ENCODE results near the gene GCSH.

Gene GCSH

DNA sequence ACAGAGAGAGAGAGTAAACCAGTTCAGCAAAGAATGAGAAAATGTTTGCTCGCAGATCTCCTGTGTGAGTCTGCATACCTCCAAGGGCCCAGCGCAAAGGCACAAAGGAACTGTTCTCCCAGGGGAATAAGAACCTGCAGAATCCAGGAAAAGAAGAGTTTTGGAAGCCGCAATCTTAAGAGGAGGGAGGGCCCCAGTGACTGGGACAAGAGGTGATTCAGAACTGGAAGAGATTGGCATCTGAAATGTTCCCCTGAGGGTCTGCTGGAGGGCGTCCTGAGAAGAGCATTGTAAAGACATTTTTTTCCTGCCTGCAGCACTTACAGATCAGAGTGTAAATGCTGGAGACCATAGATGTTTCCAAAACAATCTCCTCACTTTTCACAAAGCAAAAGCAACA, 54.5 kb downstream of the GCSH start:
- Histone ChIP-seq H3K4me3 (ENCODE audit: low read depth, low read length) (no peak overlapping the region), H3K9ac (ENCODE audit: low read depth, low read length) (no peak overlapping the region), H3K27ac (ENCODE audit: low read depth, low read length) (no peak overlapping the region), H3K36me3 (ENCODE audit: control insufficient read depth, insufficient read depth, low read length) (peaks cover 85% of the 10 kb centered on the region), H3K9me3 (ENCODE audit: control insufficient read depth, insufficient read depth, low read length) (no peaks in the 10 kb centered on the region), H3K4me1 (ENCODE audit: control insufficient read depth, insufficient read depth, low read length) (0 out of 2 replicates have a peak, but pooled peaks cover 7% of the 10 kb centered on the region), H3K27me3 (ENCODE audit: control insufficient read depth, insufficient read depth, low read length) (no peaks in the 10 kb centered on the region)

DNA sequence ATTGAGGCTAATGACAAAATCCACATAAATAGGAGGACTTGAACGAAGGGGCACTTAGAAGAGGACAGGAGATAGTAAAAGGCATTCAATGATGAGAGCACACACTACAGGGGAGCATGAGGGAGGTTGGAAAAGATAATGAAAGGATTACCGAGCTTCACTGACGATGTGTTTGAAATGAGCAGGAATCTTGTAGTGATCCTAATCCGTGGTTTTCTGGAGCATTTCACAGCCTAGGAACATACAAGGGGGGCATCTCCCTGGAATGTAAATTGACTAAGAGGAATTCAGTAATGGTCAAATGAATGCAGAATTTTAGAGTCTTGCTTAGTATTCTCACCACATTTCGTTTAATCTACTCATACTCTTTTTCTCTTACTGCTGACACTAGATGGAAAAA, 55.4 kb downstream of the GCSH start:
- Histone ChIP-seq H3K27me3 (ENCODE audit: control insufficient read depth, insufficient read depth, low read length) (no peaks in the 10 kb centered on the region), H3K9me3 (ENCODE audit: control insufficient read depth, insufficient read depth, low read length) (no peaks in the 10 kb centered on the region), H3K27ac (ENCODE audit: low read depth, low read length) (no peak overlapping the region), H3K9ac (ENCODE audit: low read depth, low read length) (no peak overlapping the region), H3K36me3 (ENCODE audit: control insufficient read depth, insufficient read depth, low read length) (peaks cover 79% of the 10 kb centered on the region), H3K4me3 (ENCODE audit: low read depth, low read length) (no peak overlapping the region), H3K4me1 (ENCODE audit: control insufficient read depth, insufficient read depth, low read length) (0 out of 2 replicates have a peak, but pooled peaks cover 9% of the 10 kb centered on the region)

DNA sequence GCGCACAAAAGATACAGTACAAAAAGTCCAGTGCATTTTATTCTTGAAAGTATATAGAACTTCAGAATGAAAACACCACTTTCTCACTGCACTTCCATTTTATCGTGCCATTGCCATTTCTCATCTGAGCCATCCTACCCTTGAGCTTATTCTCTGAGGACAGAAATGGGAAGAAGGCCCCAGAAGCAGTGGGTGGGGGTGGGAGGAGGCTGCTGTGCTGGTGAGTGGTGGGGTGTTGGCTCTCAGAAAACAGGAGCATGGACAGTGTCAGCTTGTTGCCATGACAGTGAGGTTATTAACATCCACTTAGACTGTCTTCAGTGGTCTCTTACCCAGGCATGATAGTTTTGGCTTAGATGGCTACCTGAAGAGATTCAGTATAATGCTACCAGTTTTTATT, 56.1 kb downstream of the GCSH start:
- peaks cover 72% of the 10 kb centered on the region for H3K36me3 ChIP-seq (ENCODE audit: control insufficient read depth, insufficient read depth, low read length)
- H3K9ac ChIP-seq (ENCODE audit: low read depth, low read length): no peak overlapping the region
- no peaks in the 10 kb centered on the region for H3K9me3 ChIP-seq (ENCODE audit: control insufficient read depth, insufficient read depth, low read length)
- H3K27ac ChIP-seq (ENCODE audit: low read depth, low read length): no peak overlapping the region
- H3K27me3 ChIP-seq (ENCODE audit: control insufficient read depth, insufficient read depth, low read length): no peaks in the 10 kb centered on the region
- no peak overlapping the region for H3K4me3 ChIP-seq (ENCODE audit: low read depth, low read length)
- 0 out of 2 replicates have a peak, but pooled peaks cover 9% of the 10 kb centered on the region for H3K4me1 ChIP-seq (ENCODE audit: control insufficient read depth, insufficient read depth, low read length)

DNA sequence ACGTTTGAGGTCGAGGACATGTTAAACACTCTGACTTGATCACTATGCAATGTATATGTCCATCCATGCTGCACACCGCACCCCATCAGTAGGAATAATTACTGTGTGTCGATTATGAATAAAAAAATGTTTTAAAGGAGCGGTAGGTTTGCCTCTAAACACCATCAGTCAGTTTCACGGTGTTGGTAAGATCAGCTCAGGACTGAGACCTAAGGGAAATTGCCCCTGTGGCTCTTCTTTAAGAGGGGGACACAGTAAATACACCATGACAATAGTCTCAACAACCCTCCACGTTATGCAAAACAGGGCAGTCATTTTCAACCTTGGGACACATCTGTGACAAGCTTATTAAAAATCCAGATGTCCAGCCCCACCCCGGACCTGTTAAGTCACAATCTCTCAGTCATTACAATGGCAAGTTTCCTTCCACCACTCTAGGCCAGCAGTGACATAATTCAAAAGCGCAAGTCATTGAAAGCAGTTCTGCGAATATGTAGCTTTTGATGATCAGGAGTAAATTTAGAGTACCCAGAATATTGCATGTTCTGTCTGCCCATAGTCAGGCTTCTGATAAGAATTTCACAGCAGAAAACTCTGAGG, 59.3 kb downstream of the GCSH start:
- H3K36me3 ChIP-seq (ENCODE audit: control insufficient read depth, insufficient read depth, low read length): peaks cover 39% of the 10 kb centered on the region

DNA sequence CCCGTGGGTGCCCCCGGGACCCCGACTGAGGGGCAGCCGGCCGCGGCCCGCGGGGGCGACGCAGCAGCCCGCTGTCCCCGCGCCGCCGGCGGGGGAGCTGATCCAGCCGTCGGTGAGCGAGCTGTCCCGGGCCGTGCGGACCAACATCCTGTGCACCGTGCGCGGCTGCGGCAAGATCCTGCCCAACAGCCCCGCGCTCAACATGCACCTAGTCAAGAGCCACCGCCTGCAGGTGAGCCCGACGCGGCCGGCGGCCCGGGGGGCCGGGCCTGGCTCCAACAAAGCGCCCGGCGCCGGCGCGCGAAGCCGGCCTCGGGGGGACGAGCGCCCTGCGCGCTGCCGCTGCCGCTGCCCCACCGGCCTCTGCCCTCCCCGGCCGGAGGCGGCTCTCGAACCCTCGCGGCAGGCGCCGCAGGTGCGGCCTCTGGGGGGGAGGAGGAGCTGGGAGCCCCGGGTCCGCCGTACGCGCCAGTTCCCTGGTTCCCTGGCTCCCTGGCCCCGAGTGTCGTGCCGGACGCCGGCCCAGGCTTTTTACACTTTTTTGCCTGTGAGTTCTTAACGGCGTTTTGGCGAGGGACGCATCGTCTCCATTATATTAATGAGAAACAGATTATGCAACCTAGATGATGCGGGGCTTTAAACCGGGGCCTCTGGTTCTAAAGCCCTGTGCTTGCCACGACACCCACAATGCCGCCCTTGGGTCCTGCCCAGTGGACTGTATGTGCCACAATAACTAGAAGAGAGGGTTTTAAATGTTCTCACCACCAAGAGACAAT, 60.0 kb downstream of the GCSH start:
- no peaks in the 10 kb centered on the region for H3K27me3 ChIP-seq (ENCODE audit: control insufficient read depth, insufficient read depth, low read length)
- H3K27ac ChIP-seq (ENCODE audit: low read depth, low read length): peak overlapping the region; percentile 69
- H3K36me3 ChIP-seq (ENCODE audit: control insufficient read depth, insufficient read depth, low read length): peaks cover 32% of the 10 kb centered on the region
- H3K9ac ChIP-seq (ENCODE audit: low read depth, low read length): peak overlapping the region; percentile 90
- no peaks in the 10 kb centered on the region for H3K9me3 ChIP-seq (ENCODE audit: control insufficient read depth, insufficient read depth, low read length)
- 0 out of 2 replicates have a peak, but pooled peaks cover 9% of the 10 kb centered on the region for H3K4me1 ChIP-seq (ENCODE audit: control insufficient read depth, insufficient read depth, low read length)
- H3K4me3 ChIP-seq (ENCODE audit: low read depth, low read length): peak overlapping the region; percentile 93

More for the DNA sequence above, 59.3 kb downstream of the GCSH start:
- peak overlapping the region; percentile 90 for H3K9ac ChIP-seq (ENCODE audit: low read depth, low read length)
- 0 out of 2 replicates have a peak, but pooled peaks cover 9% of the 10 kb centered on the region for H3K4me1 ChIP-seq (ENCODE audit: control insufficient read depth, insufficient read depth, low read length)
- H3K27ac ChIP-seq (ENCODE audit: low read depth, low read length): no peak overlapping the region
- H3K4me3 ChIP-seq (ENCODE audit: low read depth, low read length): peak overlapping the region; percentile 93
- no peaks in the 10 kb centered on the region for H3K9me3 ChIP-seq (ENCODE audit: control insufficient read depth, insufficient read depth, low read length)
- no peaks in the 10 kb centered on the region for H3K27me3 ChIP-seq (ENCODE audit: control insufficient read depth, insufficient read depth, low read length)

DNA sequence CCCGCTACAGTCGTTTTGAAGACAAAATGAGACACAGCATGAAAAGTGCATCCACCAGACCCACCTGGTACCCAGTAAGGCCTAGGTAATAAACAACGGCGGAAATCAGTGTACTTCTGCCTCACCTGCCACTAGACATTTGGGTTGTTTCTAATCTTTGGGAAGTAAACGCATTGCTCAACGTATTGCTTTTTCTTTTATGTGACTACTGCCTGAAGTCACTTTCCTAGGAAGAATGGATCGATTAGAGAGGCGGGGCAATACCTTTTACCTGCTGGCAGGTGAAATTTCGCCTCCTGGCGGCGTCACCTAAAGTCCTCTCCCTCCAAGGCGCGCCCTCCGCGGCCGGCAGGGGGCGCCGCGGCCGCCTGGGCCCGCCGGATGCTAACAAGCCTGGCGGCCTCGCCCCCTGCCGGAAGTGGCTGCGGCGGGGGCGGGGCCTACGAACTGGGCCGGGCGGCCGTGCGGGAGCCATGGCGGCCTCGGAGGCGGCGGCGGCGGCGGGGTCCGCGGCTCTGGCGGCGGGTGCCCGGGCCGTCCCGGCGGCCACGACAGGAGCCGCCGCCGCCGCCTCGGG, 60.7 kb downstream of the GCSH start, which contains the start of gene ATMIN:
Gene ATMIN, plus strand, starts transcription at position 445 of the 577 bp plus-strand sequence. Its CDS starts 29 bp downstream, at position 474.
- Histone ChIP-seq H3K27ac (ENCODE audit: low read depth, low read length) (peak within 1 kb of the TSS; percentile 69), H3K9me3 (ENCODE audit: control insufficient read depth, insufficient read depth, low read length) (no peaks in the 10 kb centered on the region), H3K4me3 (ENCODE audit: low read depth, low read length) (peak within 1 kb of the TSS; percentile 93), H3K27me3 (ENCODE audit: control insufficient read depth, insufficient read depth, low read length) (no peaks in the 10 kb centered on the region), H3K4me1 (ENCODE audit: control insufficient read depth, insufficient read depth, low read length) (0 out of 2 replicates have a peak, but pooled peaks cover 9% of the 10 kb centered on the region), H3K9ac (ENCODE audit: low read depth, low read length) (peak within 1 kb of the TSS; percentile 90), H3K36me3 (ENCODE audit: control insufficient read depth, insufficient read depth, low read length) (peaks cover 26% of the 10 kb centered on the region)

Measured in HUES48 (cell line).